CD8-positive, alpha-beta memory T cell (primary cell): ENCODE results near the gene REG3G. TPM values are rescaled to one million over a fixed set of nuclear protein-coding genes. Genes with fewer than 3 reads are reported as not detected.
A peak's percentile ranks its signal among the peaks of the same experiment; 100 is the strongest.

Source experiments
- CTCF ChIA-PET: fragments of 350-600 bp; sonication (Branson Sonifier 250); formaldehyde crosslinking; loops from one replicate; lab custom pipeline; 2021; ENCODE audit warnings: antibody characterized with exemption; lab: Charles Lee
- POLR2A ChIA-PET: fragments of 350-600 bp; sonication (Branson Sonifier 250); formaldehyde crosslinking; loops from one replicate; lab custom pipeline; 2021; ENCODE audit warnings: antibody characterized with exemption; lab: Charles Lee
- DNase-seq, 5 donors: peaks; one replicate each; pipeline versions ENCODE4 v3.0.0 to v3.0.0-alpha.2; 2020 to 2022; ENCODE audit warnings: mixed read lengths in 1 of 5
- H3K27ac ChIP-seq: one replicate; pipeline ENCODE4 v1.7.0; 2013; ENCODE audit warnings: low read depth, mild to moderate bottlenecking, low read length, moderate library complexity
- H3K27me3 ChIP-seq: 2 replicates; pipeline ENCODE4 v1.7.0; 2013; ENCODE audit warnings: low read length, mild to moderate bottlenecking; ENCODE audit not compliant: insufficient read depth, poor library complexity, severe bottlenecking
- H3K36me3 ChIP-seq: 2 replicates; pipeline ENCODE4 v1.7.0; 2013; ENCODE audit warnings: mild to moderate bottlenecking, low read length, moderate library complexity; ENCODE audit not compliant: insufficient read depth
- H3K4me1 ChIP-seq: 2 replicates; pipeline ENCODE4 v1.7.0; 2013; ENCODE audit warnings: mild to moderate bottlenecking, low read length, moderate library complexity; ENCODE audit not compliant: insufficient read depth
- H3K4me3 ChIP-seq: 2 replicates; pipeline ENCODE4 v1.7.0; 2013; ENCODE audit warnings: mild to moderate bottlenecking, low read length
- H3K9me3 ChIP-seq: 2 replicates; pipeline ENCODE4 v1.7.0; 2013; ENCODE audit warnings: mild to moderate bottlenecking, low read length
- H3K27ac Mint-ChIP-seq, 8 donors: one replicate each; pipeline ENCODE4 v1.8.0; 2020 to 2021; ENCODE audit warnings: mixed read lengths in 8 of 8, mild to moderate bottlenecking in 6 of 8, inconsistent platforms in 3 of 8, moderate library complexity in 3 of 8
- H3K27me3 Mint-ChIP-seq, 2 donors: one replicate each; pipeline ENCODE4 v1.8.0; 2020 to 2021; ENCODE audit warnings: mixed read lengths in 2 of 2, mild to moderate bottlenecking in 1 of 2, moderate library complexity in 1 of 2
- H3K36me3 Mint-ChIP-seq, 3 donors: one replicate each; pipeline ENCODE4 v1.8.0; 2020 to 2021; ENCODE audit warnings: mixed read lengths in 3 of 3, inconsistent platforms in 1 of 3, mild to moderate bottlenecking in 1 of 3
- H3K4me1 Mint-ChIP-seq, 3 donors: one replicate each; pipeline ENCODE4 v1.8.0; 2020 to 2021; ENCODE audit warnings: mixed read lengths in 3 of 3, inconsistent platforms in 1 of 3, mild to moderate bottlenecking in 1 of 3
- H3K4me3 Mint-ChIP-seq, 7 donors: one replicate each; pipeline ENCODE4 v1.8.0; 2020 to 2021; ENCODE audit warnings: mixed read lengths in 7 of 7, mild to moderate bottlenecking in 6 of 7, moderate library complexity in 4 of 7, inconsistent platforms in 2 of 7
- H3K9me3 Mint-ChIP-seq, 5 donors: one replicate each; pipeline ENCODE4 v1.8.0; 2020 to 2022; ENCODE audit warnings: mixed read lengths in 5 of 5, mild to moderate bottlenecking in 3 of 5, moderate library complexity in 2 of 5, inconsistent platforms in 1 of 5
- polyA plus RNA-seq: library from polyadenylated mRNA; unstranded; fragments of 300-500 nt; fragmentation: Illumina TruSeq; gene quantifications from one replicate; pipeline ENCODE4 v1.2.3, GENCODE V29; 2021
- total RNA-seq, 2 experiments: library from RNA; stranded (reverse); gene quantifications; one replicate each; pipeline ENCODE4 v1.2.3, GENCODE V29; 2021

Gene REG3G
- total and polyA plus RNA-seq, 3 experiments from 2014 or later = not detected

- ChIA-PET POLR2A (no interaction called here), CTCF (no interaction called here)
- Histone ChIP-seq H3K4me1 (no peaks in the 10 kb centered on the region), H3K4me3 (no peak overlapping the region), H3K27me3 (no peaks in the 10 kb centered on the region), H3K27ac (no peak overlapping the region), H3K36me3 (no peaks in the 10 kb centered on the region), H3K9me3 (no peaks in the 10 kb centered on the region)
- no peak overlapping the region for H3K27ac Mint-ChIP-seq
- peaks cover 0 to 2% of the 10 kb centered on the region in 2 donors for H3K27me3 Mint-ChIP-seq
- no peaks in the 10 kb centered on the region for H3K4me1 Mint-ChIP-seq
- no peak for DNase-seq
- no peak overlapping the region for H3K4me3 Mint-ChIP-seq
- no peaks in the 10 kb centered on the region for H3K36me3 Mint-ChIP-seq
- H3K9me3 Mint-ChIP-seq = peaks cover 0 to 18% (median 15%) of the 10 kb centered on the region in 5 donors
Observed at GRCh38 chr2:79001285-79001684, 24.2 kb upstream of the REG3G start.

DNA sequence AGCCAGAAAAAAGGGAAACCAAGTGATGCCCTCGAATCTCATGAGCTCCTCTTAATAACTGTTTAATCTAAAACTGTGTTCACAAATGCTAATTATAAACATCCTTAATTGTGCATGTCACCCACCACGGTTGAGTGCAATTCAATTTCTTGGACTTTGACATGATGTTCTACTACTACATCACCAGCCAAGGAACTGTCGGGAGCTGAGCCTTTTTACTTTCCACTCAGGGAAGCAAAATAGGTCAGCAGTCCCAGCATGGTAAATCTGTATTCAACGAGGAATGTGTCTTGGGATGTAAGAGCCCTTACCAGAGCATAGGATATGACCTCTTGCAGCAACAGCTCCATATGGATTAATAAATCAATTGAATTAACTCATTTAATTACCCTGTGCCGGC, 20.8 kb upstream of the REG3G start:
- Histone ChIP-seq H3K27ac (no peak overlapping the region), H3K36me3 (no peaks in the 10 kb centered on the region), H3K9me3 (no peaks in the 10 kb centered on the region), H3K4me3 (no peak overlapping the region), H3K4me1 (no peaks in the 10 kb centered on the region), H3K27me3 (no peaks in the 10 kb centered on the region)
- POLR2A ChIA-PET = no interaction called here
- CTCF ChIA-PET = no interaction called here
- no peaks in the 10 kb centered on the region for H3K36me3 Mint-ChIP-seq
- H3K27ac Mint-ChIP-seq = no peak overlapping the region
- H3K4me1 Mint-ChIP-seq = no peaks in the 10 kb centered on the region
- peaks cover 0 to 2% of the 10 kb centered on the region in 2 donors for H3K27me3 Mint-ChIP-seq
- no peak overlapping the region for H3K4me3 Mint-ChIP-seq
- peaks cover 6 to 16% (median 12%) of the 10 kb centered on the region in 5 donors for H3K9me3 Mint-ChIP-seq
- DNase-seq = no peak

- no peak overlapping the region for H3K4me3 ChIP-seq
- Mint-ChIP-seq H3K4me3 (no peak overlapping the region), H3K4me1 (no peaks in the 10 kb centered on the region), H3K27ac (no peak overlapping the region), H3K27me3 (peaks cover 0 to 2% of the 10 kb centered on the region in 2 donors), H3K9me3 (peaks cover 6 to 16% (median 12%) of the 10 kb centered on the region in 5 donors), H3K36me3 (no peaks in the 10 kb centered on the region)
- no peak for DNase-seq
- no peaks in the 10 kb centered on the region for H3K27me3 ChIP-seq
- ChIA-PET CTCF (no interaction called here), POLR2A (no interaction called here)
- H3K9me3 ChIP-seq = no peaks in the 10 kb centered on the region
- H3K4me1 ChIP-seq = no peaks in the 10 kb centered on the region
- H3K27ac ChIP-seq = no peak overlapping the region
- no peaks in the 10 kb centered on the region for H3K36me3 ChIP-seq
Observed at GRCh38 chr2:79005216-79005615, 20.3 kb upstream of the REG3G start.

DNA sequence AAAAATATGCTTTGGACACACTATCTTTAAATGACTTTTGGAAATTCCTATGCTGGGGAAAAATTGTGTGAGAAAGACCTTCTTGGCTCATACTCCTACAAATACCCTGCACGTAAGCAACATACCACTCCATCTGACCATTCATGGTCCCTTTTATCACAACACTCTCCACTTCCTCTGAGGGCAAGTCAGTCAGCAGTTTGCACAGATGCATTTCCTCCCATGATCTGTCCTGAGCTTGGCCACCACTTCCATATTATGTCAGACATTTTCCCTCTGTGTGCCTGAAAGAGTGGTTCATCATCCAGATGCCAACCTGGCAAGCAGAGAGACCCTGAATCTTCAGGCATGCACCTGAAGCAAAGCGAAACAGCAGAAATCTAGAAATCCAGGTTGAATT, 16.1 kb upstream of the REG3G start:
- Histone ChIP-seq H3K27me3 (no peaks in the 10 kb centered on the region), H3K27ac (no peak overlapping the region), H3K4me1 (no peaks in the 10 kb centered on the region), H3K9me3 (no peaks in the 10 kb centered on the region), H3K36me3 (no peaks in the 10 kb centered on the region), H3K4me3 (no peak overlapping the region)
- Mint-ChIP-seq H3K36me3 (no peaks in the 10 kb centered on the region), H3K4me3 (no peak overlapping the region), H3K9me3 (peaks cover 3 to 16% (median 9%) of the 10 kb centered on the region in 5 donors), H3K4me1 (no peaks in the 10 kb centered on the region), H3K27me3 (no peaks in the 10 kb centered on the region), H3K27ac (no peak overlapping the region)
- ChIA-PET CTCF (no interaction called here), POLR2A (no interaction called here)
- DNase-seq = no peak

DNA sequence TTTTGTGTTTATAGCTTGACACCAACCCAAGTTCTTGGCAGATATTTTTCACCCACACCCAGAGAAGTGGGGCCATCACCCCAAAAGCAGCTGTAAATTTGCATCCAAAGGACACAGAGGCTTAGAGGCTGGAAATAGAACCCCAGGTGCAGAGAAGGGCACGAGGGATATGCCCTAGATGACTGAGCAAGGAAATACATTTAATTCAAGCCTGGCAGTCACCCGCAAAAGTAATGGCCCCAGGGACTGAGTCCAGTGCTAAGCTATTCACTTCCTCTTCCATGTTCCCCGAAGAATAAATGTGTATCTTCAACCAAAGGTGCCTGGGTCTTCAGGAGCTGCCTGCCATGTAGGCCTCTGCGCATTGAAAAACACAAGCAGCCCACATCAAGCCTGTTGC, 14.0 kb upstream of the REG3G start:
- H3K4me1 ChIP-seq = no peaks in the 10 kb centered on the region
- no peak overlapping the region for H3K4me3 ChIP-seq
- no peaks in the 10 kb centered on the region for H3K27me3 ChIP-seq
- Mint-ChIP-seq H3K4me3 (no peak overlapping the region), H3K4me1 (no peaks in the 10 kb centered on the region), H3K27ac (no peak overlapping the region), H3K36me3 (no peaks in the 10 kb centered on the region), H3K27me3 (no peaks in the 10 kb centered on the region), H3K9me3 (peaks cover 3 to 11% (median 10%) of the 10 kb centered on the region in 5 donors)
- no peak overlapping the region for H3K27ac ChIP-seq
- no peaks in the 10 kb centered on the region for H3K36me3 ChIP-seq
- ChIA-PET POLR2A (no interaction called here), CTCF (interaction anchor here (1.6 kb wide), 1 partner anchor 10 kb away, joined by 3 read pairs; no protein-coding TSS in a partner anchor)
- H3K9me3 ChIP-seq = no peaks in the 10 kb centered on the region
- DNase-seq = no peak

DNA sequence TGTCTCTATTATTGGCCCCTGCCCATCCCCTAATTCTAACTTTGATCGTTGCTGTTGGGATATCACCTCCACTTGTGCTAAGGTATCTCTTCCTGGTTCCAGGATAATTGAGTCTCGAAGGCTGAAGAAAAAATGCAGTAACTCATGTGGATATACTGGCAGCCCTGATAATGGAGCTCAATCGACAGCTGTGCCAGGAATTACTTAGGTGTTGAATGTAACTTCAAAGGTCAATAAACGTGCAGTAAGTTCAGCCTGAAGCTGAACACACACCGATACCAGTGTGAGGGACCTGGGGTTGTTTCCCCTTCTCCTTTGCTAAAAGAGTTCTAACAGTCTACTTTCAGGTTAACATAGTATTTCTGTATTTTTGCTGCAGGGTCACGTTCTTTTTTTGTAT, 11.9 kb upstream of the REG3G start:
- H3K9me3 ChIP-seq = no peaks in the 10 kb centered on the region
- no peaks in the 10 kb centered on the region for H3K36me3 Mint-ChIP-seq
- no peaks in the 10 kb centered on the region for H3K27me3 ChIP-seq
- H3K4me3 ChIP-seq = no peak overlapping the region
- no peaks in the 10 kb centered on the region for H3K27me3 Mint-ChIP-seq
- H3K36me3 ChIP-seq = no peaks in the 10 kb centered on the region
- H3K4me1 Mint-ChIP-seq = no peaks in the 10 kb centered on the region
- H3K27ac Mint-ChIP-seq = no peak overlapping the region
- peaks cover 2 to 14% (median 10%) of the 10 kb centered on the region in 5 donors for H3K9me3 Mint-ChIP-seq
- H3K27ac ChIP-seq = no peak overlapping the region
- DNase-seq = no peak
- H3K4me3 Mint-ChIP-seq = no peak overlapping the region
- H3K4me1 ChIP-seq = no peaks in the 10 kb centered on the region
- ChIA-PET CTCF (no interaction called here), POLR2A (no interaction called here)

DNA sequence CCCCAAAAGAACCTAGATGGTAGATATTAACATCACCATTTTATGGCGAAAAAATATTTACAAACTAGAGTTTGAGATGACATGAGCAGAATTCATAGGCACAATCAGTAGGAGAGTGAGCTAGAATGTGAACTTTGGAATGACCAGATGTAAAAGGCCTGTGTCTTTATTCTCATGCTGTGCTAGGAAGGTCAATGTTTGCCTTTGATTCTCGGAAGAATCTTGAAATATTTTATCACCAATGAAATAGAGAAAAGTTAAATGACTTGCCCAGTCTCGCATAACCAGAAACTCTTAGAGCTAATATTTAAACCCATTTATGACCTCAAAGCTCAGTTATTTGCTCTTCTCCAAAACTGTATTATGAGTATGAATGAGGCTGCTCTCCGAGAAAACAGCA, 9.2 kb upstream of the REG3G start:
- H3K4me1 Mint-ChIP-seq = no peaks in the 10 kb centered on the region
- peaks cover 0 to 2% of the 10 kb centered on the region in 2 donors for H3K27me3 Mint-ChIP-seq
- no peak for DNase-seq
- Histone ChIP-seq H3K36me3 (no peaks in the 10 kb centered on the region), H3K27ac (no peak overlapping the region), H3K4me3 (no peak overlapping the region), H3K4me1 (no peaks in the 10 kb centered on the region), H3K27me3 (no peaks in the 10 kb centered on the region), H3K9me3 (no peaks in the 10 kb centered on the region)
- ChIA-PET CTCF (no interaction called here), POLR2A (no interaction called here)
- H3K36me3 Mint-ChIP-seq = no peaks in the 10 kb centered on the region
- H3K9me3 Mint-ChIP-seq = peaks cover 0 to 34% (median 8%) of the 10 kb centered on the region in 5 donors
- H3K4me3 Mint-ChIP-seq = no peak overlapping the region
- H3K27ac Mint-ChIP-seq = no peak overlapping the region

- H3K36me3 ChIP-seq = no peaks in the 10 kb centered on the region
- Mint-ChIP-seq H3K4me3 (peak overlapping the region in 1 of 7 donors; percentile 23), H3K36me3 (no peaks in the 10 kb centered on the region), H3K9me3 (peaks cover 6 to 16% (median 13%) of the 10 kb centered on the region in 5 donors), H3K4me1 (no peaks in the 10 kb centered on the region), H3K27me3 (no peaks in the 10 kb centered on the region), H3K27ac (no peak overlapping the region)
- H3K9me3 ChIP-seq = no peaks in the 10 kb centered on the region
- no peak for DNase-seq
- H3K4me3 ChIP-seq = no peak overlapping the region
- no peak overlapping the region for H3K27ac ChIP-seq
- no peaks in the 10 kb centered on the region for H3K27me3 ChIP-seq
- ChIA-PET POLR2A (no interaction called here), CTCF (no interaction called here)
- no peaks in the 10 kb centered on the region for H3K4me1 ChIP-seq
Observed at GRCh38 chr2:79026061-79026460, 559 bp downstream of the REG3G start.

- ChIA-PET POLR2A (no interaction called here), CTCF (no interaction called here)
- Mint-ChIP-seq H3K9me3 (peaks cover 0 to 15% (median 6%) of the 10 kb centered on the region in 5 donors), H3K27ac (no peak overlapping the region), H3K4me3 (no peak overlapping the region), H3K36me3 (no peaks in the 10 kb centered on the region), H3K4me1 (no peaks in the 10 kb centered on the region), H3K27me3 (peaks cover 0 to 3% of the 10 kb centered on the region in 2 donors)
- Histone ChIP-seq H3K27me3 (no peaks in the 10 kb centered on the region), H3K27ac (no peak overlapping the region), H3K4me1 (no peaks in the 10 kb centered on the region), H3K4me3 (no peak overlapping the region), H3K36me3 (no peaks in the 10 kb centered on the region), H3K9me3 (no peaks in the 10 kb centered on the region)
- no peak for DNase-seq
Observed at GRCh38 chr2:79039944-79040343, 14.4 kb downstream of the REG3G start.
